Gastroesophageal sphincter (tissue), 4 donors: ENCODE measurements around the gene PGRMC2. TPM values are rescaled to one million over a fixed set of nuclear protein-coding genes. Genes with fewer than 3 reads are reported as not detected.

Experiments
- ATAC-seq: fragments of 150-250 bp; one replicate; pipeline ENCODE4 v1.9.1; 2016; ENCODE audit warnings: mild to moderate bottlenecking, moderate library complexity
- H3K27ac ChIP-seq, 4 donors: fragments of 200-600 bp; sonication (generic) in 3 of 4; 1 replicate in 3 of 4; 2 replicates in 1 of 4; pipeline ENCODE4 v1.5.1; 2016 to 2019
- H3K27me3 ChIP-seq: fragments of 200-600 bp; sonication (generic); one replicate; pipeline ENCODE4 v1.5.1; 2019
- H3K36me3 ChIP-seq, 2 donors: fragments of 200-600 bp; sonication (generic); one replicate each; pipeline ENCODE4 v1.5.1; 2019; ENCODE audit warnings: control low read depth in 1 of 2
- H3K4me1 ChIP-seq, 3 donors: fragments of 200-600 bp; sonication (generic); 1 replicate in 2 of 3; 2 replicates in 1 of 3; pipeline ENCODE4 v1.5.1; 2016 to 2019; ENCODE audit warnings: control low read depth in 2 of 3
- H3K4me3 ChIP-seq, 2 donors: fragments of 200-600 bp; sonication (generic); one replicate each; pipeline ENCODE4 v1.5.1; 2019; ENCODE audit warnings: mild to moderate bottlenecking in 1 of 2, moderate library complexity in 1 of 2
- H3K9me3 ChIP-seq, 3 donors: fragments of 200-600 bp; sonication (generic); one replicate each; pipeline ENCODE4 v1.5.1; 2017 to 2019; ENCODE audit warnings: control low read depth in 2 of 3
- EP300 ChIP-seq: sonication (generic); formaldehyde crosslinking; IDR thresholded peaks from one replicate; pipeline ENCODE4 v1.6.1; 2017; ENCODE audit warnings: antibody characterized with exemption, mild to moderate bottlenecking
- POLR2A ChIP-seq, 2 donors: fragments of 450-650 bp; IDR thresholded peaks; one replicate each; pipeline ENCODE4 v1.6.1; 2017; ENCODE audit warnings: antibody characterized with exemption in 2 of 2, mild to moderate bottlenecking in 2 of 2, moderate library complexity in 1 of 2
- POLR2AphosphoS5 ChIP-seq: sonication (generic); formaldehyde crosslinking; IDR thresholded peaks from one replicate; pipeline ENCODE4 v1.6.1; 2017; ENCODE audit warnings: antibody characterized with exemption
- WGBS, 2 donors: methylation state at CpG; one replicate each; pipeline ENCODE4 v1.1.5; 2018; ENCODE audit warnings: low coverage in 1 of 2; 5-methylcytosine and 5-hydroxymethylcytosine counted together
- total RNA-seq, 4 donors: library from RNA; depleted of rRNA; stranded (reverse); fragments of >200 nt; gene quantifications; one replicate each; pipeline ENCODE4 v1.1.0, GENCODE V29; 2016
- TF ChIP-seq, protein P1 (sequence below), 4 experiments: fragments of 200-600 bp in 2 of 4; fragments of 450-650 bp in 2 of 4; sonication (generic) in 1 of 4; IDR thresholded peaks; one replicate each; pipeline ENCODE4 v1.5.1; 2017 to 2019; ENCODE audit warnings: antibody characterized with exemption in 4 of 4, mild to moderate bottlenecking in 2 of 4, moderate library complexity in 2 of 4

PGRMC2 gene
- total RNA-seq, 4 donors from 2014 or later = 47.3 to 79.2 (median 64.7) TPM

DNA sequence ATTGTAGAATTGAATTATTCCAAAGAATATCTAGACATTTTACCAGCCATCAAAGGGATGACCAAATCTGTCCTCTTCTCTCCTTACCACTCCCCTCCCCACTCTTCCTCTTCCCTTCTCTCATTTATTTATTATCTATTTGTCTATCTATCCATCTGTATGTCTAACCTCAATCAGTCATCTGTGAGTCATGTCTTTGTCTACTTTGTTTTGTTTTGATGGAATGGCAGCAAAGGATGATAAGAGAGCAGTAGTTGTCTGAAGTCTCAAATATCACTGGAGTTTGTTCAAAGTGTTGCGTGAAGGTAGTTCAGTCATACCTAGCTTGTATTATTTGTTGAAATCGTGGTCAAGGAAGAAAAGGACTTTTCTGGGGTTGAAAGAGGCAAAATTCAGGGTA lies 34.7 kb upstream of the PGRMC2 start:
- H3K4me3 ChIP-seq = no peak overlapping the region
- no peaks in the 10 kb centered on the region for H3K27me3 ChIP-seq
- peaks cover 0 to 7% of the 10 kb centered on the region in 2 donors for H3K36me3 ChIP-seq
- WGBS, 2 donors = 84% methylated on average over 2 of the region's 2 CpGs; no CpG with 5 or more reads in 1 of the 2 donors
- TF ChIP-seq POLR2A (IDR thresholded peaks at IDR 0.05) (no peak), POLR2AphosphoS5 (no peak), EP300 (no peak)
- TF ChIP-seq, protein P1, sequence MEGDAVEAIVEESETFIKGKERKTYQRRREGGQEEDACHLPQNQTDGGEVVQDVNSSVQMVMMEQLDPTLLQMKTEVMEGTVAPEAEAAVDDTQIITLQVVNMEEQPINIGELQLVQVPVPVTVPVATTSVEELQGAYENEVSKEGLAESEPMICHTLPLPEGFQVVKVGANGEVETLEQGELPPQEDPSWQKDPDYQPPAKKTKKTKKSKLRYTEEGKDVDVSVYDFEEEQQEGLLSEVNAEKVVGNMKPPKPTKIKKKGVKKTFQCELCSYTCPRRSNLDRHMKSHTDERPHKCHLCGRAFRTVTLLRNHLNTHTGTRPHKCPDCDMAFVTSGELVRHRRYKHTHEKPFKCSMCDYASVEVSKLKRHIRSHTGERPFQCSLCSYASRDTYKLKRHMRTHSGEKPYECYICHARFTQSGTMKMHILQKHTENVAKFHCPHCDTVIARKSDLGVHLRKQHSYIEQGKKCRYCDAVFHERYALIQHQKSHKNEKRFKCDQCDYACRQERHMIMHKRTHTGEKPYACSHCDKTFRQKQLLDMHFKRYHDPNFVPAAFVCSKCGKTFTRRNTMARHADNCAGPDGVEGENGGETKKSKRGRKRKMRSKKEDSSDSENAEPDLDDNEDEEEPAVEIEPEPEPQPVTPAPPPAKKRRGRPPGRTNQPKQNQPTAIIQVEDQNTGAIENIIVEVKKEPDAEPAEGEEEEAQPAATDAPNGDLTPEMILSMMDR (IDR thresholded peaks at IDR 0.05) = no peak
- peaks cover 0 to 7% (median 0%) of the 10 kb centered on the region in 3 donors for H3K4me1 ChIP-seq
- no peak for ATAC-seq
- H3K9me3 ChIP-seq = no peaks in the 10 kb centered on the region
- peak overlapping the region in 1 of 4 donors; percentile 43 for H3K27ac ChIP-seq

DNA sequence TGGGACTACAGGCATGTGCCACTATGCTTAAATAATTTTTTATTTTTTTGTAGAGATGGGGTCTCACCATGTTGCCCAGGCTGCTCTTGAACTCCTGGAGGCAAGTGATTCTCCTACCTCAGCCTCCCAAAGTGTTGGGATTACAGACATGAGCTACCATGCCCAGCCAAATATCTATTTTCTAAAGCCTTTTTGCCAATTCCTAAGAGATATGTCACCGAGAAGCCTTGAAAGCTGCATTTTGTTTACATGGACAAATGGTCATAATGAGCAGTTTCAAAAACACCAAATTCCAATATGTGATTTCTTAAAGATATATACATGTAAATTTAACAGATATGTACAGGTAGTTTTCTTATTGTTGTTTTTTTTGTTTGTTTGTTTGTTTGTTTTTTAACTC lies 33.0 kb upstream of the PGRMC2 start:
- H3K36me3 ChIP-seq = peaks cover 0 to 7% of the 10 kb centered on the region in 2 donors
- H3K27ac ChIP-seq = peak overlapping the region in 1 of 4 donors; percentile 43
- WGBS, 2 donors = 70 to 100% methylated on average over 1 of the region's 1 CpG
- H3K4me3 ChIP-seq = no peak overlapping the region
- TF ChIP-seq EP300 (no peak), POLR2AphosphoS5 (no peak), POLR2A (IDR thresholded peaks at IDR 0.05) (no peak)
- TF ChIP-seq, protein P1 (IDR thresholded peaks at IDR 0.05) = no peak
- ATAC-seq = no peak
- peaks cover 0 to 7% (median 0%) of the 10 kb centered on the region in 3 donors for H3K4me1 ChIP-seq
- no peaks in the 10 kb centered on the region for H3K27me3 ChIP-seq
- H3K9me3 ChIP-seq = no peaks in the 10 kb centered on the region

DNA sequence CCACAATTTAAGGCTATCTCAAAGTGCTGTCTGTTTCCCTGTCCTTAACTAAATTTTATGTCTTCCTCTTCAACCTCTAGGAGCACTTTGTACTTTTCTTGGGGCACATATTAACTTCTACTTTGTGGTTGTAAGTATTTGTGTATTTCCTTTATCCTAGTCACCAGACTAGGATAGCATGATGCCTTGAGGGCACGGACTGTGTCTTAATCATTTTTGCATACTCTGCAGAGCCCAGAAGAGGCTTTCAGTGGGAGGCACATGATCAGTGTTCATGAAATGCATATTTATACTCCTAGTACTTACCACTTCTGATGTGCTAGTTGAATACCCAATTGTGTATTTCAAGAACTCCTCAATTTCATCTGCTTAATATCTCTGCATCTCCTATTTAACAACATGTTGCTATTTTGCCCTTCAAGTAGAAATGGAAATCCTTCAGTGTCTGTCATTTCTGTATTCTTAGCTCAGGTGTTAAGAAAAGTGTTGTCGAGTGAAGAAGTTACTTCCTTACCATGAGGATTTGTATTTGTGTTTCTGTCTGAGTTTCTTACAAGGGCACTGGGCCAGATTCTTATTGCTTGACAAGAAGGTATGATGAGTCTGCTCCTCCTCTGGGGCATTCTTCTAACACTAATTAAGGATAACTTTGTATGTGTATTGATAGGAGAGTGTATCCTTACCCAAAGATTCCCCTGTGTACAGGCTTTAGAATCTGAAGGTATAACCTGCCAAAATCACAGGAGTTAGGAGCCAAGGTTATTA lies 28.3 kb upstream of the PGRMC2 start:
- peaks cover 0 to under 1% (median 0%) of the 10 kb centered on the region in 3 donors for H3K4me1 ChIP-seq
- ATAC-seq = no peak
- no peaks in the 10 kb centered on the region for H3K9me3 ChIP-seq
- TF ChIP-seq, protein P1 (IDR thresholded peaks at IDR 0.05) = no peak
- no peak overlapping the region for H3K4me3 ChIP-seq
- 46 to 95% methylated on average over 1 to 2 of the region's 2 CpGs for WGBS, 2 donors
- no peak overlapping the region for H3K27ac ChIP-seq
- H3K27me3 ChIP-seq = no peaks in the 10 kb centered on the region
- peaks cover 0 to 3% of the 10 kb centered on the region in 2 donors for H3K36me3 ChIP-seq

DNA sequence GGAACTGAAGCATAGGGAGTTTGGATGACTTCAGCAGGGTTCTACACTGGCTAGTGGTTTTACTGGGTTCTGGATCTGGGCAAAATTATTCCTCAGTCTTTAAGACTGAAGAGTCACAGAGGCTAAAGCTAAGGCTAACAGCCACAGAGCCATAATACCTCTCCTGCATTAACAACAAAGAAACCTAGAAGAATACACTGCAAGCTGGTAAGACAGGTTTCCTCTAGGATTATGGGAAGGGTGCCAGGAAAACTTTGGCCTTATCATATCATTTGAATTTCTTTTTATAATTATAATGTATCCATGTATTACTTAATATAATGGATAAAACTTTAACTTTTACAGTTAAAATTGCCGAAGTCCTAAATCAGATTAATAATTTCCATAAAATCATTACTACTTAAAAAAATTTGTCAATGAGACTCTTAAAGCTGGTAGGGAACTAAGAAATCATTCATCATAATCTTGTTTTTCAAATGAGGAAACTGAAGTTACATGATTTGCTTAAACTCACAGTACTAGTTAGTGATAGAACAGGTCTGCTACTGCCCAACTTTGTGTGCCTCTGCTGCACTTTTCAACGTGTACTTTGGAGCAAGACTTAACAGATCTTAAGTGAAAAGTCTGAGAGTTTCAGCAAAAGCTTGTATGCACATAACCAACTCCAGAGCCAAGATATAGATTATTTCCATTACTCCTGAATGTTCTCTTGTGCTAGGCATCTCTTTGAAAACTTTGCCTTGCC lies 24.2 kb upstream of the PGRMC2 start:
- WGBS, 2 donors = 80 to 83% methylated on average over 2 of the region's 2 CpGs
- peaks cover 0 to 3% (median 0%) of the 10 kb centered on the region in 3 donors for H3K4me1 ChIP-seq
- no peak overlapping the region for H3K4me3 ChIP-seq
- H3K36me3 ChIP-seq = no peaks in the 10 kb centered on the region
- no peaks in the 10 kb centered on the region for H3K9me3 ChIP-seq
- no peak for ATAC-seq
- H3K27ac ChIP-seq = no peak overlapping the region
- H3K27me3 ChIP-seq = no peaks in the 10 kb centered on the region
- TF ChIP-seq EP300 = no peak
- no peak for TF ChIP-seq POLR2AphosphoS5
- no peak for TF ChIP-seq POLR2A (IDR thresholded peaks at IDR 0.05)
- TF ChIP-seq, protein P1 (IDR thresholded peaks at IDR 0.05) = no peak
